ENCODE data around the gene PLCE1.
A peak's percentile ranks its signal among the peaks of the same experiment; 100 is the strongest.
"Not testable (repeated sequence)": the region's sequence is repeated elsewhere in the genome, so short reads cannot be mapped to it uniquely, and the experiment has no call there.

Gene PLCE1

GRCh38 chr10:93993782-93994437 lies at the start of gene PLCE1:
PLCE1 (plus strand) TSS chr10:93993931; CDS start chr10:94031047, 37,116 bp downstream.
- DNase-seq (ENCODE audit: low spot score) = no peak

GRCh38 chr10:93945819-93946218 lies 47.9 kb upstream of the PLCE1 start:
- no peak for DNase-seq (ENCODE audit: low spot score)

- DNase-seq (ENCODE audit: low spot score) = no peak
These were observed 46.7 kb upstream of the PLCE1 start for GRCh38 chr10:93947055-93947454.

- DNase-seq (ENCODE audit: low spot score) = no peak
These were observed 46.2 kb upstream of the PLCE1 start for GRCh38 chr10:93947524-93947923.

GRCh38 chr10:93951905-93952304 lies 41.8 kb upstream of the PLCE1 start:
- DNase-seq (ENCODE audit: low spot score) = no peak

GRCh38 chr10:93954299-93954698 lies 39.4 kb upstream of the PLCE1 start:
- no peak for DNase-seq (ENCODE audit: low spot score)

- DNase-seq (ENCODE audit: low spot score) = no peak
These were observed 38.9 kb upstream of the PLCE1 start for GRCh38 chr10:93954726-93955363.

- no peak for DNase-seq (ENCODE audit: low spot score)
These were observed 34.9 kb upstream of the PLCE1 start for GRCh38 chr10:93958834-93959233.

GRCh38 chr10:93960988-93961387 lies 32.7 kb upstream of the PLCE1 start:
- DNase-seq (ENCODE audit: low spot score) = not testable (repeated sequence)

GRCh38 chr10:93962973-93963372 lies 30.8 kb upstream of the PLCE1 start:
- DNase-seq (ENCODE audit: low spot score) = no peak

- DNase-seq (ENCODE audit: low spot score) = no peak
These were observed 30.3 kb upstream of the PLCE1 start for GRCh38 chr10:93963434-93963833.

GRCh38 chr10:93965911-93966310 lies 27.8 kb upstream of the PLCE1 start:
- DNase-seq (ENCODE audit: low spot score) = no peak

- no peak for DNase-seq (ENCODE audit: low spot score)
These were observed 26.0 kb upstream of the PLCE1 start for GRCh38 chr10:93967756-93968155.

- no peak for DNase-seq (ENCODE audit: low spot score)
These were observed 25.2 kb upstream of the PLCE1 start for GRCh38 chr10:93968540-93968945.

- not testable (repeated sequence) for DNase-seq (ENCODE audit: low spot score)
These were observed 23.2 kb upstream of the PLCE1 start for GRCh38 chr10:93970433-93971010.

GRCh38 chr10:93973748-93974445 lies 19.8 kb upstream of the PLCE1 start:
- no peak for DNase-seq (ENCODE audit: low spot score)

- no peak for DNase-seq (ENCODE audit: low spot score)
These were observed 16.3 kb upstream of the PLCE1 start for GRCh38 chr10:93977442-93977841.

- DNase-seq (ENCODE audit: low spot score) = no peak
These were observed 13.2 kb upstream of the PLCE1 start for GRCh38 chr10:93980486-93980885.

GRCh38 chr10:93991114-93991513 lies 2.6 kb upstream of the PLCE1 start:
- DNase-seq (ENCODE audit: low spot score) = no peak

GRCh38 chr10:93991596-93992284 lies 2.0 kb upstream of the PLCE1 start:
- DNase-seq (ENCODE audit: low spot score) = peak; percentile 29

GRCh38 chr10:93992400-93993030 lies 1.2 kb upstream of the PLCE1 start:
- no peak for DNase-seq (ENCODE audit: low spot score)

GRCh38 chr10:93993414-93993781 lies 333 bp upstream of the PLCE1 start:
- no peak for DNase-seq (ENCODE audit: low spot score)

Measured in pons (tissue), 1 donor.